ENCODE measurements around the gene KAZN. TPM values are rescaled to one million over a fixed set of nuclear protein-coding genes. Genes with fewer than 3 reads are reported as not detected.

KAZN gene
- total and polyA plus RNA-seq, 2 of the 8 experiments (the other 6 are each of a cell fraction or from before 2014, with no cell fraction given): 3.7 to 11.8 TPM

GRCh38 chr1:14989931-14990728 lies 391.6 kb downstream of the KAZN start:
- H3K23ac ChIP-seq (ENCODE audit: insufficient read length): no peak overlapping the region
- H4K20me1 ChIP-seq (replicated peaks in 1 of 2; ENCODE audit: control insufficient read depth in 1 of 2, insufficient read depth in 2 of 2, low read length in 2 of 2): peaks cover 0 to 1% of the 10 kb centered on the region in 2 experiments
- no peak overlapping the region for H3K56ac ChIP-seq (replicated peaks; ENCODE audit: insufficient read length, low read depth, low read length)
- no peak for TF ChIP-seq YY1 (IDR thresholded peaks at IDR 0.05; ENCODE audit: low read depth, low read length)
- no peak for TF ChIP-seq CEBPB (IDR thresholded peaks at IDR 0.05; ENCODE audit: low read depth, low read length)
- no peak for TF ChIP-seq PHF8 (conservative IDR thresholded peaks at IDR 0.05; ENCODE audit: low read depth, low read length)
- no peak for TF ChIP-seq SIN3A (conservative IDR thresholded peaks at IDR 0.05 in 1 of 2, IDR thresholded peaks at IDR 0.05 in 1 of 2; ENCODE audit: low read depth in 1 of 2, low read length in 2 of 2)
- no peak for TF ChIP-seq TEAD4 (IDR thresholded peaks at IDR 0.05; ENCODE audit: low read depth, low read length)
- TF ChIP-seq CBX8 (IDR thresholded peaks at IDR 0.05; ENCODE audit: borderline replicate concordance, low read depth, low read length): no peak
- no peak for TF ChIP-seq BCL11A (IDR thresholded peaks at IDR 0.05; ENCODE audit: low read depth in 2 of 2, low read length in 2 of 2)
- TF ChIP-seq TBP (IDR thresholded peaks at IDR 0.05; ENCODE audit: low read depth, low read length): no peak
- no peak for TF ChIP-seq RNF2 (IDR thresholded peaks at IDR 0.05; ENCODE audit: borderline replicate concordance, low read depth, low read length, missing control alignments, poor library complexity, severe bottlenecking)
- H3K27ac ChIP-seq (ENCODE audit: low read depth, low read length): no peak overlapping the region
- H4K5ac ChIP-seq (ENCODE audit: insufficient read length, low read depth, low read length): no peak overlapping the region
- no peak overlapping the region for H2AK5ac ChIP-seq (ENCODE audit: low read depth, low read length)
- no peak overlapping the region for H3K4ac ChIP-seq (replicated peaks; ENCODE audit: insufficient read length, low read depth, low read length)
- POLR2A ChIA-PET (ENCODE audit: partially characterized antibody): no interaction called here
- no peaks in the 10 kb centered on the region for H3K79me2 ChIP-seq (ENCODE audit: control insufficient read depth in 1 of 2, insufficient read depth in 2 of 2, low read length in 2 of 2)
- H3K14ac ChIP-seq (ENCODE audit: insufficient read length): no peak overlapping the region
- 87% methylated on average over 12 of the region's 12 CpGs; no CpG with 5 or more reads in 1 of the 2 experiments for WGBS, 2 experiments (ENCODE audit: extremely low coverage in 1 of 2, insufficient coverage in 1 of 2, insufficient read length in 1 of 2, insufficient replicate concordance in 2 of 2, low coverage in 1 of 2, low lambda C conversion rate in 2 of 2, missing lambda C conversion rate in 1 of 2)
- H2BK12ac ChIP-seq (ENCODE audit: low read depth, low read length): no peak overlapping the region
- H4K8ac ChIP-seq (ENCODE audit: extremely low read depth, insufficient read depth, low read length): no peak overlapping the region
- peaks cover 0 to 3% (median 1%) of the 10 kb centered on the region in 4 experiments; a peak in 3 of 7 replicates for H3K4me1 ChIP-seq (replicated peaks in 1 of 4; ENCODE audit: control insufficient read depth in 3 of 4, insufficient read depth in 4 of 4, low read length in 3 of 4)
- FAIRE-seq: no peak
- no peaks in the 10 kb centered on the region; the same call in 1 of the 2 replicates for H3K79me1 ChIP-seq (ENCODE audit: low read depth, low read length)
- no peak overlapping the region for H2BK20ac ChIP-seq (ENCODE audit: low read length)
- H4K91ac ChIP-seq (replicated peaks; ENCODE audit: insufficient read length, low read length): no peak overlapping the region
- no peak for DNase-seq (ENCODE audit: low read depth in 1 of 2, low spot score in 2 of 2)
- H3K27me3 ChIP-seq (replicated peaks in 1 of 4; ENCODE audit: control insufficient read depth in 3 of 4, extremely low read depth in 1 of 4, insufficient read depth in 3 of 4, low read length in 3 of 4): no peaks in the 10 kb centered on the region
- no peaks in the 10 kb centered on the region for H3K36me3 ChIP-seq (ENCODE audit: control insufficient read depth in 2 of 4, insufficient read depth in 4 of 4, low read length in 3 of 4)
- H2BK15ac ChIP-seq (ENCODE audit: low read length): no peak overlapping the region
- no peak overlapping the region for H2AFZ ChIP-seq (ENCODE audit: low read length)
- H3K4me2 ChIP-seq (ENCODE audit: insufficient read depth in 1 of 2, low read depth in 2 of 2, low read length in 2 of 2): no peak overlapping the region
- no peaks in the 10 kb centered on the region for H3K9me3 ChIP-seq (ENCODE audit: insufficient read depth in 2 of 2, low read depth in 1 of 2, low read length in 1 of 2)
- H3K9ac ChIP-seq (replicated peaks in 1 of 4; ENCODE audit: extremely low read depth in 1 of 4, low read depth in 3 of 4, low read length in 3 of 4): no peak overlapping the region
- H2BK5ac ChIP-seq (ENCODE audit: low read depth, low read length): no peak overlapping the region
- H3K18ac ChIP-seq (ENCODE audit: extremely low read depth, low read length): no peak overlapping the region
- H2BK120ac ChIP-seq (replicated peaks; ENCODE audit: low read depth, low read length): no peak overlapping the region
- CTCF ChIA-PET (ENCODE audit: partially characterized antibody): interaction anchor here (0.6 to 1.2 kb wide), 5 partner anchors 20 to 236 kb away, joined by 3 to 5 read pairs (median 3); no protein-coding TSS in a partner anchor
- H3K23me2 ChIP-seq (ENCODE audit: low read depth, low read length): no peaks in the 10 kb centered on the region
- H3K4me3 ChIP-seq (ENCODE audit: extremely low read depth in 1 of 4, insufficient read depth in 2 of 4, low read depth in 3 of 4, low read length in 4 of 4): no peak overlapping the region
